HG02840 (cell line): Measurements from ENCODE around the gene MAN2B2.

Source experiments
- ATAC-seq: cut with Tn5 transposase; IDR thresholded peaks from one replicate; pipeline ENCODE4 v1.9.1; 2021; ENCODE audit warnings: mild to moderate bottlenecking, moderate library complexity, moderate number of reproducible peaks; ENCODE audit not compliant: unreplicated experiment, low FRiP score

The MAN2B2 gene

GRCh38 chr4:6566391-6567190, 8.4 kb upstream of the MAN2B2 start:
- ATAC-seq = no peak

GRCh38 chr4:6567218-6567617, 7.8 kb upstream of the MAN2B2 start:
- no peak for ATAC-seq

GRCh38 chr4:6568148-6568547, 6.8 kb upstream of the MAN2B2 start:
- no peak for ATAC-seq

- ATAC-seq = no peak
These were observed 6.2 kb upstream of the MAN2B2 start for GRCh38 chr4:6568689-6569332.

GRCh38 chr4:6571608-6572007, 3.4 kb upstream of the MAN2B2 start:
- no peak for ATAC-seq

- ATAC-seq = no peak
These were observed 1.4 kb upstream of the MAN2B2 start for GRCh38 chr4:6573551-6573950.

GRCh38 chr4:6573986-6574746, 823 bp upstream of the MAN2B2 start:
- ATAC-seq = no peak

GRCh38 chr4:6575503-6576240, 683 bp downstream of the MAN2B2 start:
- ATAC-seq = no peak

GRCh38 chr4:6576512-6576911, 1.5 kb downstream of the MAN2B2 start:
- no peak for ATAC-seq

GRCh38 chr4:6576932-6577331, 1.9 kb downstream of the MAN2B2 start:
- ATAC-seq = no peak

- no peak for ATAC-seq
These were observed 2.4 kb downstream of the MAN2B2 start for GRCh38 chr4:6577409-6577808.

GRCh38 chr4:6578221-6578620, 3.2 kb downstream of the MAN2B2 start:
- ATAC-seq = no peak

- no peak for ATAC-seq
These were observed 5.4 kb downstream of the MAN2B2 start for GRCh38 chr4:6580353-6580752.

GRCh38 chr4:6581566-6582121, 6.7 kb downstream of the MAN2B2 start:
- no peak for ATAC-seq

- no peak for ATAC-seq
These were observed 8.0 kb downstream of the MAN2B2 start for GRCh38 chr4:6582889-6583490.

GRCh38 chr4:6584865-6585264, 9.9 kb downstream of the MAN2B2 start:
- no peak for ATAC-seq

- no peak for ATAC-seq
These were observed 11.8 kb downstream of the MAN2B2 start for GRCh38 chr4:6586715-6587325.

- no peak for ATAC-seq
These were observed 14.5 kb downstream of the MAN2B2 start for GRCh38 chr4:6589444-6589843.

- ATAC-seq = peak; percentile 63
These were observed 16.3 kb downstream of the MAN2B2 start for GRCh38 chr4:6591313-6591712.

- no peak for ATAC-seq
These were observed 16.8 kb downstream of the MAN2B2 start for GRCh38 chr4:6591781-6592180.
